HG03342 (cell line): Measurements from ENCODE around the gene CHCHD5.

Experiments used
- ATAC-seq: cut with Tn5 transposase; IDR thresholded peaks from one replicate; pipeline ENCODE4 v1.9.1; 2021; ENCODE audit warnings: mild to moderate bottlenecking, moderate library complexity; ENCODE audit not compliant: unreplicated experiment

The CHCHD5 gene

DNA sequence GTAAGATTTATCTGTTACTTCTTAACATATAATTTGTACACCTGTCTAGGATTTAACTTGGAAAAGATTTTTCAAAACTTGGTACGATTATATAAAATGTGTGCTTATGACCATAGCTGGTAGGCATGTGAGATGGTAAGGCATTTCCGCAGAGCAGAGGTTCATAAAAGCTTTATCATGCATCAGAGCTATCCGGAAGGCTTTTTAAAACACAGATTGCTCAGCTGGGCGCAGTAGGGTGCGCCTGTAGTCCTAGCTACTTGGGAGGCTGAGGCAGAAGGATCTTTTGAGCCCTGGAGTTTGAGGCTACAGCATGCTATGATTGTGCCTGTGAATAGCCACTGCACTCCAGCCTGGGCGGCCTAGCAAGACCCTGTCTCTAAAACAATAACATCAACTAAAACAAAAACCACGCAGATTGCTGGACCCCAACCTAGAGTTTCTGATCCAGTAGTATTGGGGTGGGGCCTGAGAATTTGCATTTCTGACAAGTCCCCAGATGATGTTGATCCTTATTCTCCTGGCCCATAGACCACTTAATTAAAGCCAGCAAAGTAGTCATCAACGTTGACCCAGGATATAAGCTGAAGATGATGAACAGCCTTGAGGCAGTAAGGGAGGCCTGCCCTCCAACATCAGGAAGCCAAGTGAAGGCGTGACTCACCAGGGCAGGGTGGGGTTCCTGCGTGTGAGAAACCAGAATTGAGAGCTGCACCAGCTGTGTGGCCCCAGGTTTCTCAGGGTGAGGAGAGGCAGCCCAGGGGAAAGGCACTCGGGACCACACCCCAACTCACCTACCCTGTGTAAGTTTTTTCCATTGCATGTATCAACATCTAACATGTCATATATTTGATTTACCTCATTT lies 39.7 kb downstream of the CHCHD5 start:
- ATAC-seq = peak; percentile 82

DNA sequence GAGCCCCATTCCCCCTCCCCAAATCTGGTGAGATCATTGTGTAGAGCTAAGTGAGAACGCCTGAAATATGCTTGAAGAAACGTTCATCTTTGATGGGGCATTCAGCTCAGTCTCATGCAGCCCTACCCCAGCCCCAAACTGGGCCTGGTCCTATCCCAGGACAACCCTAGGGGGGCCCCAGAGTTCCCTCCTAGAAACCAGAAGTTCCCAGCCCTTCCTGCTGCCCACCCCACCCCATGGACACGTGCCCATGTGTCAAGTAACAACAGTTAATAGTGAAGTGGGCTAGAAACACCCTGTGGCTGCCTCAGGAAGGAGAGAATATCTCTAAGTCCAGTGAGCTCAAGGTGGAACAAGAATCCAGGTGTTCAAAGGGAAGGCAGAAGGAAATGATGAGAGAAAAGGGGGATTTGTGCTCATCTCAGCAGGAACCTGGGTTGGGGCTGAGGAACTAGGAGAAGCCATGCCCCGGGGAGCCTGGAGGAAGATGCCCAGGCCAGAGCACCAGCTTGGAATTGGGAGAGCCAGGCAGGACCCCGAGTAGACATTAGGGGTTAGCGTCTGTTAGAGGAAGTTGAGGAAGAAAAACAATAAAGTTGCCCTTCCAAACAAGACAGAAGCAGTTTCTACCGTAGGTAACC lies 41.2 kb downstream of the CHCHD5 start:
- ATAC-seq = no peak

DNA sequence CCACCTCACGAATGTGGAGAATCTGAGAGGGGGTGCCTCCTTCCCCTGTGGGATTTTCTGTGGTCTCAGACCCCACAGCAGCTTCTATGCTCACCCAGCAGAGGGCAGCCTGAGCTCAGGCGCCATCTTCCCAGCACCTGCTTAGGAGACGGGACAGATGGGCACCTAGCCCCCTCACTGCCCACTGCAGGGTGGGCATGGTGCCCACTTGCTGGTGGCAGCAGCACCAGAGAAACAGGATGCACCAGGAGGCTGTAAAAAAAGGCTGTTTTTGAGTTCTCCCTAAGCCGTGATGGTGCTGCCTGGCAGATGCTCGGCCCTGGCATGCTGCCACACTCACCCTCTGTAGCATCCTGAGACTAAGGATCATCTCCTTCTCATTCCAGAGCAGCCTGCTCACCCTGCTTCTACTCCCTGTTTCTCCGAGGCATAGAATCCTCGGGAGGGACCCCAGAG lies 42.2 kb downstream of the CHCHD5 start:
- ATAC-seq = no peak

DNA sequence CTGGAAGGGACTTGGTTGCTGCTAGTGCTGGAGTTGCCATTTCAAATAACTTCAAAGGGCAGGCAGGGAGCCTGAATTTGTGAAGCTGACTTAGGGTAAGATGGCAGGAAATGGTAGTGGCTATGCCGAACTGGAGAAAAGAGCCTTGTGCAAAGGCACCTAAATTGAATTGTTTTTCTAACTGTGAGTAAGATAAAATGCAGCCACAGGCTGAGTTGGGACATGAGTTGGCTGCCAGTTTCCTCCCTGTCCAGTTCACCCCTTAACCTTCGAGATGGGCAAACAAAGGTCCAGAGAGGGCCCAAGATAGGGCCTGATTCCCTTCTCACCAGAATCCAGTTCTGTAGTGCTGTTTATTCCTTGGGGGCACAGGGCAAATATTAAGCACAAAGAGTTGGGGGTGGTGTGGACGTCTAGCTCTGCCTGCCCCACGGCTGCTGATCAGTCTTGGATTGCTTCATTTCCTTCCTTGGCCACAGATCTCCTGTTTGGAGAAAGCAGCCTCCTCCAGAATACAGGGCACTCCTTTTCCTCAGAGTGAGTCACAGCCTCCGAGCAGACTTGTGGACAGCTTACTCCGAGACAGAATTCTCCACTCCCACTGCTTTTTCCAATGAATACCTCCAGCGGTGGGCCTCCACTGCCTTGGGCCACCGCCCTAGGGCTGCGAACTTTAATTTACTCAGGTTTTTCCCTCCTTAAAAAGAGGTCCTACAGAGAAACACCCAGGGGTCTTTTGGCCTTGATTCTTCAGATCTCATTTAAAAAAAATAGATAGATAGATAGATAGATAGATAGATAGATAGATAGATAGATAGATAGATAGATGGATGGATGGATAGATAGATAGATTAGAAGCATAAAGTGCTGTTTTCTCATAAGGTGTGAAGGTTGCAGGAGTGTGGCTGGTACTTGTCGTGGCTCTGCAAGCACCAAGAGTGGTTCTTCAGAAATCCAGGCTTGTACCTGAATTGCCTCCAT lies 42.9 kb downstream of the CHCHD5 start:
- ATAC-seq = no peak

DNA sequence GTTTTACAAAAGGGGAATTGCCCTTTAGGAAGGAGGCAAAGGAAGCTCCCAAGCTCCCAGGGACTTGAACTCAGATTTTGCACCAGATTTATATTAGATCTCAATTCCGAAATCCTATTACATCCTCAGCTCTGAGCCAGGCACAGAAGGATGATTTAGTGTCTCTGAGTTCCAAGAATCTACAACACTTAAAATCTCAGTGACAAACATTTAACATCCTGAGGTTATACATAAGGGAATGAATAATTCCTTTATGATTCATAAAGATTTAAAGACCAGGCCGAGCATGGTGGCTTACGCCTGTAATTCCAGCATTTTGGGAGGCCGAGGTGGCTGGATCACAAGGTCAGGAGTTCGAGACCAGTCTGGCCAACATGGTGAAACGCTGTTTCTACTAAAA lies 44.8 kb downstream of the CHCHD5 start:
- ATAC-seq = no peak

DNA sequence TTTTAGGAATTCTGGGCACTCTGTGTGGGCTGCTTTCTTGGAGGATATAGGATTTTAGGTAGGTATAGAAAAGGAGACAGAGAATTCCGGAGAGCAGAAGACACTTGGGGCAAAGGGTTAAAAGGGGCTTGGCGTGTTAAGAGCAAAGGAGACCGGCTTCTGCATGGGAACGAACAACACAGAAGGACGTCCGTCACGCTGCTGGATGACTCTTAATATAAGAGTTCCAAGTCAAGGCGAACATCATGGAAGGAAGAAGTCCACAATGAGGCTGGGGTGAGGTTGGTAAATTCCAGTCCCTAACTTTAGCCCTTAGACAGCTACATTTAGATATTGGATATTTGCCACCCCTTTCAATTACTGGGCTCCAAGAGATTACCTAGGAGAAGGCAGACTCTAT lies 45.4 kb downstream of the CHCHD5 start:
- no peak for ATAC-seq

DNA sequence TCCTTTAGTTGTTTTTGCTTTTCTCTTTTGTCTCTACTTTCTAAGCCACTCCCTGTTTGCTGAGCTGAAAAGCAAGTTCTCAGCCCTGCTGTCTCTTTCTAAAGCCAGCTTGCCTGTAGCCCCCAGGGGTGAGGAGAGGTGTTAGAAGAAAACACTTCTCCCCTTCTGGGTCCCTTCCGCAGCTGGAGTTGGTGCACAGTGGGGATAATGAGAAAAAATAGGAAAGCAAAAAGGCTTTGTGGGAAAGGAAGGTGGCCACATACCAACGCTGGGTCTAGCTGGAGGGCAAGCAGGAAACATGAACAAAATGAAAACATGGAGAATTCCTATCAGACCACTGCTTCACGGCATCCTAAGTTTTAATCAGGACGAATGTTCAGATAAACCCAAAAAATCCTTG lies 45.9 kb downstream of the CHCHD5 start:
- ATAC-seq = no peak

DNA sequence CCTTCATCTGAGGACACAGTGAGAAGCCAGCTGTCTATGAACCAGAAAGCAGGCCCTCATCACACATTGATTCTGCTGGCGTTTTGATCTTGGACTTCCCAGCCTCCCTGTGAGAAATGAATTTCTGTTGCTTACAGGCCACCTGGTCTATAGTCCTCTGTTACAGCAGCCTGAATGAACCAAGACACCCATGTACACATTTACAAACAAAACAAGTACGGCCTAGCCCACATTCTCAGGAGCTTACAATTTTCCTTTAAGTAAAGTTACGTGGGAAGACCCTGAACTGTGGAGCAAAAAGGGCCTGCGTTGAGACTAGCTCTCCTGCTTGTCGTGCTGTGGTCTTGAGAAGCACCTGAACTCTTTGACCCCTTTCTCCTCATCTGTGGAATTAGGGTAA lies 49.3 kb downstream of the CHCHD5 start:
- no peak for ATAC-seq

DNA sequence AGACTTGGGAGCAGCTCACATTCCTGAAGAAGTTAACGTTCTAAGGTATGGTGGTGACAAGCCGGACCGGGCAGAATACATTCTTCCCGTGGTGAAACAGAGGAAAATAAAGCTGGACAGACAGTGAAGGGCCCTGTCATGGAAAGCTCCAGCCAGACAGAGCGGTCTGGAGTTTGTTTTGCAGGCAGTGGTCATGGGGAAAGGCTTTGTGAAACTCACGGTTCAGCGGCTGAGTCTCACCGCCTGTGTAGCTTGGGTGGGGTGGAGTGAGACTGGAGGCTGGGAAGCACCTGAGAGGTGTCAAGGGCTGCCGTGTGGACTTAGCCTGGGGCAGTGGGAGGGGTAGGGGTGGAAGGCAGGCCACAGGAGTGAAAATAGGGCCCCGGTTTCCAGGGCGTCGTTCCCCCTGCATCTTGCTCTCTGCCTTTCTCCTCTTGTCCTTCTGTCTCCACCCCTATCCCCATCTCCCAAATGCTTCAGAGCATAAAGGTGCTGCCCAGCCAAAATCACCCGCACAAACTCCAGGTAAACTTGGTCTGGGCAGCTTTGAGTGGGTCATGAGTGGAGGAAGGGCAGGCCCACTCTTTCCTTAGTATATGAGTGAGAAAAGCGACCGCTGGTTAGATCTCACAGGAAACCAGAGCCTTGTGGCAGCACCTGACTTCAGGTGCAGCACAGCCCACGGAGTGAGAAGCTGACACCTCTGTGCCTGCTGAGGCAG lies 49.9 kb downstream of the CHCHD5 start:
- ATAC-seq = no peak

DNA sequence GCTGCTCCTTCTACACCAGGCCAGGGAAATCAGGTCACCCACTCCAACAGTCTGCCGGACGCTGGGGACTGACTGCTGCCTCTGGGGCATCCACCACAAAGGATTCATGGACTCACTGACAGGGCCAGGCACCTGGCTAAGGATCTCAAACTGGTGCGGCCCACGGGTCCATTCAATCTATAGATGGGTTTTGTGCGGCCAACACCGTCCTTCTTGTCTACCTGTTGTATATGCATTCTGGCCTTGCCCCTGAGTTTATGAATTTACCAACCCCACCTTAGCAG lies 50.4 kb downstream of the CHCHD5 start:
- no peak for ATAC-seq

DNA sequence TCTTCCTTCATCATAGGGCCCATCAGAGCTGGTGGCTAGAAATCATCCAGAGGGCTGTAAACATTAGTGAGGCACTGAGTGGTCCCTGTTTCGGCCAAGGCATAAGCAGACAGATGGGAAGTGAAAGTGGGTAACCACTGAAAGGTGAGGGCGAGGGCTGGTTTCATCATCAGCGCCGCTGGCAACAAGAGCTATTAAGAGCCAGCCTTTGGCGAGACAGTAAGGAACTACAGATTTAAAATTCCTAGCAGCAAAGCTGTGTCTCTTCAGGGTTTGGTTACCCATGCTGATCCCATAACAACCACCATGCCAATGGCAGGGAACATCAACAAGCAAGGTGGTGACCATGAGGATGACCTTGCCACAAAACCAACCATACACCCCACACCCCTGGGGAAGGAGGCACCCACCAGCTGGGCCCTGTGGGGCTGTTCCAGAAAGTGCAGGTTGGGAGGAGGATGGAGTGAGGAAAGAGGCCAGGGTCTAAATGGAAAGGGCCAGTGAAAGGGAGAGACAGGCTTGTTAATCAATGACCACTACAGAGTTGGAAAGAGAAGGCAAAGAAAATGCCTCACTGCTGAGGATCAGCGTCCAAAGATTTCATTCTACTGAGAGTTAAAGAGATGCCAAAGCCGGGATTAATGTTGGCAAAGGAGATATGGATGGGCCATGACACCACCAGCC lies 52.3 kb downstream of the CHCHD5 start:
- ATAC-seq = peak; percentile 80

DNA sequence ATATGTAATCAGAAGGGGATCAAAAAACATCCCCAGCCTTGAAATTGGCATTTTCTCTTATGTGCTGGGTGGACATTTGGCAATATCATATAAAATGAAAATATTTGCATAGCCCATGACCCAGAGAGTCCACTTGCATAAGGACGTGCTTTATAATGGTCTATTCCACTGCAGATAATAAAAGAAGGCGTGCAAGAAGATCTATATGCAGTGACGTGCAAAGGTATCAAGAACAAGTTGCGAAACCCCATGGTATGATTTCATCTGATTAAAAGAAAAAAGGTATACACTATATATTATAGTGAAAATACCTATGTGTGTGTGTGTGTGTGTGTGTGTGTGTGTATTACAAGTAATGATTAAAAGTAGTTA lies 52.9 kb downstream of the CHCHD5 start:
- ATAC-seq = no peak
